Measurements from ENCODE around the gene CFAP97.

CFAP97 gene

GRCh38 chr4:185194924-185195888, 8.6 kb downstream of the CFAP97 start:
- Histone ChIP-seq H4K8ac (ENCODE audit: low read depth, low read length) (no peak overlapping the region), H3K56ac (ENCODE audit: low read length) (no peak overlapping the region), H3K27ac (ENCODE audit: low read depth, low read length) (no peak overlapping the region), H3K9ac (ENCODE audit: low read length) (no peak overlapping the region), H2BK15ac (replicated peaks; ENCODE audit: low read depth) (no peak overlapping the region), H2BK5ac (ENCODE audit: low read length) (no peak overlapping the region), H3K4me2 (ENCODE audit: low read length) (no peak overlapping the region), H3K79me1 (ENCODE audit: low read length) (peaks cover 1% of the 10 kb centered on the region), H2BK120ac (ENCODE audit: low read depth, low read length) (no peak overlapping the region), H3K4me1 (ENCODE audit: control insufficient read depth, low read depth, low read length) (no peaks in the 10 kb centered on the region), H3K27me3 (ENCODE audit: insufficient read depth, low read length, poor library complexity) (no peaks in the 10 kb centered on the region), H4K5ac (ENCODE audit: low read length) (no peak overlapping the region), H3K4ac (ENCODE audit: low read depth, low read length) (no peak overlapping the region), H3K23ac (ENCODE audit: low read length) (no peak overlapping the region), H3K36me3 (ENCODE audit: control insufficient read depth, insufficient read depth, low read length) (no peaks in the 10 kb centered on the region), H3K4me3 (ENCODE audit: low read length) (no peak overlapping the region), H3K79me2 (ENCODE audit: control insufficient read depth, insufficient read depth, low read length) (no peaks in the 10 kb centered on the region), H3K18ac (ENCODE audit: low read length) (no peak overlapping the region), H2AK5ac (ENCODE audit: low read length) (no peak overlapping the region)
- no peak for DNase-seq
- no CpG with 5 or more reads among the region's 9 CpGs for WGBS (ENCODE audit: extremely low coverage, insufficient coverage, low lambda C conversion rate)

- no peak for DNase-seq
- H3K18ac ChIP-seq (ENCODE audit: low read length) = no peak overlapping the region
Measured at GRCh38 chr4:185192059-185192458, 11.7 kb downstream of the CFAP97 start.

GRCh38 chr4:185190306-185190856, 13.4 kb downstream of the CFAP97 start:
- no CpG with 5 or more reads among the region's 6 CpGs for WGBS (ENCODE audit: extremely low coverage, insufficient coverage, low lambda C conversion rate)

More at GRCh38 chr4:185192059-185192458, 11.7 kb downstream of the CFAP97 start:
- no peak overlapping the region for H3K27ac ChIP-seq (ENCODE audit: low read depth, low read length)
- H2BK5ac ChIP-seq (ENCODE audit: low read length) = no peak overlapping the region
- no peak overlapping the region for H2AK5ac ChIP-seq (ENCODE audit: low read length)
- H3K4me1 ChIP-seq (ENCODE audit: control insufficient read depth, low read depth, low read length) = no peaks in the 10 kb centered on the region
- no peak overlapping the region for H3K4me3 ChIP-seq (ENCODE audit: low read length)
- no peaks in the 10 kb centered on the region for H3K27me3 ChIP-seq (ENCODE audit: insufficient read depth, low read length, poor library complexity)
- H3K23ac ChIP-seq (ENCODE audit: low read length) = no peak overlapping the region
- H3K79me1 ChIP-seq (ENCODE audit: low read length) = peaks cover 1% of the 10 kb centered on the region
- no peaks in the 10 kb centered on the region for H3K36me3 ChIP-seq (ENCODE audit: control insufficient read depth, insufficient read depth, low read length)
- H2BK120ac ChIP-seq (ENCODE audit: low read depth, low read length) = no peak overlapping the region
- no peak overlapping the region for H3K9ac ChIP-seq (ENCODE audit: low read length)
- no peak overlapping the region for H4K8ac ChIP-seq (ENCODE audit: low read depth, low read length)
- no peak overlapping the region for H3K56ac ChIP-seq (ENCODE audit: low read length)
- no peak overlapping the region for H3K4me2 ChIP-seq (ENCODE audit: low read length)
- no peak overlapping the region for H3K4ac ChIP-seq (ENCODE audit: low read depth, low read length)
- no peaks in the 10 kb centered on the region for H3K79me2 ChIP-seq (ENCODE audit: control insufficient read depth, insufficient read depth, low read length)
- no CpG with 5 or more reads among the region's 1 CpG for WGBS (ENCODE audit: extremely low coverage, insufficient coverage, low lambda C conversion rate)
- no peak overlapping the region for H2BK15ac ChIP-seq (replicated peaks; ENCODE audit: low read depth)
- H4K5ac ChIP-seq (ENCODE audit: low read length) = no peak overlapping the region

GRCh38 chr4:185189606-185190305, 14.0 kb downstream of the CFAP97 start:
- Histone ChIP-seq H2BK5ac (ENCODE audit: low read length) (no peak overlapping the region), H3K4me2 (ENCODE audit: low read length) (no peak overlapping the region), H2AK5ac (ENCODE audit: low read length) (no peak overlapping the region), H3K4me1 (ENCODE audit: control insufficient read depth, low read depth, low read length) (no peaks in the 10 kb centered on the region), H3K23ac (ENCODE audit: low read length) (no peak overlapping the region), H3K9ac (ENCODE audit: low read length) (no peak overlapping the region), H2BK15ac (replicated peaks; ENCODE audit: low read depth) (no peak overlapping the region), H4K5ac (ENCODE audit: low read length) (no peak overlapping the region), H3K79me2 (ENCODE audit: control insufficient read depth, insufficient read depth, low read length) (no peaks in the 10 kb centered on the region), H3K27ac (ENCODE audit: low read depth, low read length) (no peak overlapping the region), H3K36me3 (ENCODE audit: control insufficient read depth, insufficient read depth, low read length) (no peaks in the 10 kb centered on the region), H3K27me3 (ENCODE audit: insufficient read depth, low read length, poor library complexity) (no peaks in the 10 kb centered on the region), H4K8ac (ENCODE audit: low read depth, low read length) (no peak overlapping the region), H3K56ac (ENCODE audit: low read length) (no peak overlapping the region), H3K79me1 (ENCODE audit: low read length) (peaks cover 1% of the 10 kb centered on the region), H2BK120ac (ENCODE audit: low read depth, low read length) (no peak overlapping the region), H3K4ac (ENCODE audit: low read depth, low read length) (no peak overlapping the region), H3K18ac (ENCODE audit: low read length) (no peak overlapping the region), H3K4me3 (ENCODE audit: low read length) (no peak overlapping the region)
- 100% methylated on average over 1 of the region's 4 CpGs for whole genome bisulfite sequencing (ENCODE audit: extremely low coverage, insufficient coverage, low lambda C conversion rate)
- no peak for DNase-seq

More at GRCh38 chr4:185190306-185190856, 13.4 kb downstream of the CFAP97 start:
- no peaks in the 10 kb centered on the region for H3K27me3 ChIP-seq (ENCODE audit: insufficient read depth, low read length, poor library complexity)
- H3K4me1 ChIP-seq (ENCODE audit: control insufficient read depth, low read depth, low read length) = no peaks in the 10 kb centered on the region
- no peak overlapping the region for H2BK5ac ChIP-seq (ENCODE audit: low read length)
- no peak overlapping the region for H2AK5ac ChIP-seq (ENCODE audit: low read length)
- no peak overlapping the region for H3K27ac ChIP-seq (ENCODE audit: low read depth, low read length)
- H4K8ac ChIP-seq (ENCODE audit: low read depth, low read length) = no peak overlapping the region
- H3K79me2 ChIP-seq (ENCODE audit: control insufficient read depth, insufficient read depth, low read length) = no peaks in the 10 kb centered on the region
- no peak for DNase-seq
- H3K36me3 ChIP-seq (ENCODE audit: control insufficient read depth, insufficient read depth, low read length) = no peaks in the 10 kb centered on the region
- no peak overlapping the region for H2BK120ac ChIP-seq (ENCODE audit: low read depth, low read length)
- no peak overlapping the region for H3K4me2 ChIP-seq (ENCODE audit: low read length)
- no peak overlapping the region for H4K5ac ChIP-seq (ENCODE audit: low read length)
- H2BK15ac ChIP-seq (replicated peaks; ENCODE audit: low read depth) = no peak overlapping the region
- H3K56ac ChIP-seq (ENCODE audit: low read length) = no peak overlapping the region
- no peak overlapping the region for H3K18ac ChIP-seq (ENCODE audit: low read length)
- H3K79me1 ChIP-seq (ENCODE audit: low read length) = peaks cover 1% of the 10 kb centered on the region
- H3K4me3 ChIP-seq (ENCODE audit: low read length) = no peak overlapping the region
- no peak overlapping the region for H3K23ac ChIP-seq (ENCODE audit: low read length)
- H3K4ac ChIP-seq (ENCODE audit: low read depth, low read length) = no peak overlapping the region
- no peak overlapping the region for H3K9ac ChIP-seq (ENCODE audit: low read length)

- Histone ChIP-seq H3K18ac (ENCODE audit: low read length) (no peak overlapping the region), H3K36me3 (ENCODE audit: control insufficient read depth, insufficient read depth, low read length) (no peaks in the 10 kb centered on the region), H2BK5ac (ENCODE audit: low read length) (no peak overlapping the region), H2AK5ac (ENCODE audit: low read length) (no peak overlapping the region), H4K5ac (ENCODE audit: low read length) (no peak overlapping the region), H3K9ac (ENCODE audit: low read length) (no peak overlapping the region), H3K27ac (ENCODE audit: low read depth, low read length) (no peak overlapping the region), H2BK120ac (ENCODE audit: low read depth, low read length) (no peak overlapping the region), H3K23ac (ENCODE audit: low read length) (no peak overlapping the region), H3K79me1 (ENCODE audit: low read length) (no peaks in the 10 kb centered on the region), H4K8ac (ENCODE audit: low read depth, low read length) (no peak overlapping the region), H3K4me2 (ENCODE audit: low read length) (no peak overlapping the region), H2BK15ac (replicated peaks; ENCODE audit: low read depth) (no peak overlapping the region), H3K4me1 (ENCODE audit: control insufficient read depth, low read depth, low read length) (peaks cover 5% of the 10 kb centered on the region), H3K27me3 (ENCODE audit: insufficient read depth, low read length, poor library complexity) (no peaks in the 10 kb centered on the region), H3K4me3 (ENCODE audit: low read length) (no peak overlapping the region), H3K56ac (ENCODE audit: low read length) (no peak overlapping the region), H3K4ac (ENCODE audit: low read depth, low read length) (no peak overlapping the region), H3K79me2 (ENCODE audit: control insufficient read depth, insufficient read depth, low read length) (no peaks in the 10 kb centered on the region)
- DNase-seq = no peak
- no CpG with 5 or more reads among the region's 3 CpGs for WGBS (ENCODE audit: extremely low coverage, insufficient coverage, low lambda C conversion rate)
Measured at GRCh38 chr4:185186769-185187168, 17.0 kb downstream of the CFAP97 start.
